Measurements from ENCODE around the gene RPL7A.

- TF ChIP-seq, protein P1, sequence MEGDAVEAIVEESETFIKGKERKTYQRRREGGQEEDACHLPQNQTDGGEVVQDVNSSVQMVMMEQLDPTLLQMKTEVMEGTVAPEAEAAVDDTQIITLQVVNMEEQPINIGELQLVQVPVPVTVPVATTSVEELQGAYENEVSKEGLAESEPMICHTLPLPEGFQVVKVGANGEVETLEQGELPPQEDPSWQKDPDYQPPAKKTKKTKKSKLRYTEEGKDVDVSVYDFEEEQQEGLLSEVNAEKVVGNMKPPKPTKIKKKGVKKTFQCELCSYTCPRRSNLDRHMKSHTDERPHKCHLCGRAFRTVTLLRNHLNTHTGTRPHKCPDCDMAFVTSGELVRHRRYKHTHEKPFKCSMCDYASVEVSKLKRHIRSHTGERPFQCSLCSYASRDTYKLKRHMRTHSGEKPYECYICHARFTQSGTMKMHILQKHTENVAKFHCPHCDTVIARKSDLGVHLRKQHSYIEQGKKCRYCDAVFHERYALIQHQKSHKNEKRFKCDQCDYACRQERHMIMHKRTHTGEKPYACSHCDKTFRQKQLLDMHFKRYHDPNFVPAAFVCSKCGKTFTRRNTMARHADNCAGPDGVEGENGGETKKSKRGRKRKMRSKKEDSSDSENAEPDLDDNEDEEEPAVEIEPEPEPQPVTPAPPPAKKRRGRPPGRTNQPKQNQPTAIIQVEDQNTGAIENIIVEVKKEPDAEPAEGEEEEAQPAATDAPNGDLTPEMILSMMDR (conservative IDR thresholded peaks at IDR 0.05; ENCODE audit: low read depth, low read length), result no peak
- TF ChIP-seq EZH2 (IDR thresholded peaks at IDR 0.05; ENCODE audit: borderline replicate concordance, low read depth, low read length, poor library complexity, severe bottlenecking), result no peak
Measured at GRCh38 chr9:133306242-133307204, 41.5 kb upstream of the RPL7A start.
